Neural progenitor cell (in vitro differentiated cells): ENCODE measurements around the gene DNAJC1. TPM values are rescaled to one million over a fixed set of nuclear protein-coding genes. Genes with fewer than 3 reads are reported as not detected.

Experiments used
- DNase-seq: peaks from one replicate; pipeline ENCODE4 v3.0.0-alpha.2; 2016; ENCODE audit warnings: low spot score
- H2AFZ ChIP-seq: fragments of 200-600 bp; sonication (generic); replicated peaks from 2 replicates; pipeline ENCODE4 v1.6.1; 2016; ENCODE audit warnings: antibody characterized with exemption
- H3F3A ChIP-seq: fragments of 200-600 bp; sonication (generic); 2 replicates; pipeline ENCODE4 v1.6.1; 2016; ENCODE audit warnings: antibody characterized with exemption, low read depth
- H3K27ac ChIP-seq: fragments of 200-600 bp; sonication (generic); 2 replicates; pipeline ENCODE4 v1.5.1; 2016; ENCODE audit warnings: mild to moderate bottlenecking
- H3K27me3 ChIP-seq: fragments of 200-600 bp; sonication (generic); 2 replicates; pipeline ENCODE4 v1.6.1; 2016; ENCODE audit warnings: mild to moderate bottlenecking, moderate library complexity
- H3K36me3 ChIP-seq: fragments of 200-600 bp; sonication (generic); 2 replicates; pipeline ENCODE4 v1.5.1; 2016
- H3K4me1 ChIP-seq: fragments of 200-600 bp; sonication (generic); 2 replicates; pipeline ENCODE4 v1.6.1; 2016; ENCODE audit warnings: mixed run types
- H3K4me2 ChIP-seq: fragments of 200-600 bp; sonication (generic); 2 replicates; pipeline ENCODE4 v1.6.1; 2016
- H3K4me3 ChIP-seq: fragments of 200-600 bp; sonication (generic); 2 replicates; pipeline ENCODE4 v1.5.1; 2016
- H3K79me2 ChIP-seq: fragments of 200-600 bp; sonication (generic); 2 replicates; pipeline ENCODE4 v1.6.1; 2016; ENCODE audit warnings: low read depth
- H3K9ac ChIP-seq: fragments of 200-600 bp; sonication (generic); 2 replicates; pipeline ENCODE4 v1.6.1; 2016
- H3K9me3 ChIP-seq: fragments of 200-600 bp; sonication (generic); 2 replicates; pipeline ENCODE4 v1.5.1; 2016; ENCODE audit warnings: low read depth
- H4K20me1 ChIP-seq: fragments of 200-600 bp; sonication (generic); 2 replicates; pipeline ENCODE4 v1.6.1; 2016; ENCODE audit warnings: low read depth
- H3K27ac Mint-ChIP-seq: 3 replicates; pipeline ENCODE4 v1.8.0; 2021; ENCODE audit warnings: mixed read lengths
- H3K27me3 Mint-ChIP-seq: 2 replicates; pipeline ENCODE4 v1.8.0; 2022; ENCODE audit warnings: low read depth, mild to moderate bottlenecking, inconsistent platforms, moderate library complexity, mixed read lengths; ENCODE audit not compliant: insufficient read depth
- H3K36me3 Mint-ChIP-seq: 3 replicates; pipeline ENCODE4 v1.8.0; 2021; ENCODE audit warnings: mixed read lengths
- H3K4me1 Mint-ChIP-seq: 3 replicates; pipeline ENCODE4 v1.8.0; 2021; ENCODE audit warnings: mixed read lengths
- H3K4me3 Mint-ChIP-seq: 3 replicates; pipeline ENCODE4 v1.8.0; 2021; ENCODE audit warnings: mild to moderate bottlenecking, moderate library complexity, mixed read lengths
- H3K9me3 Mint-ChIP-seq: 3 replicates; pipeline ENCODE4 v1.8.0; 2020; ENCODE audit warnings: mixed read lengths
- EZH2 ChIP-seq: fragments of 200-600 bp; sonication (generic); IDR thresholded peaks from 2 replicates; pipeline ENCODE4 v1.6.1; 2017; ENCODE audit warnings: antibody characterized with exemption, mild to moderate bottlenecking, moderate library complexity
- EZH2phosphoT487 ChIP-seq: fragments of 200-600 bp; sonication (generic); IDR thresholded peaks from 2 replicates; pipeline ENCODE4 v1.6.1; 2017; ENCODE audit warnings: antibody characterized with exemption
- total RNA-seq: library from RNA; depleted of rRNA; stranded (reverse); fragments of >200 nt; gene quantifications from 2 replicates; pipeline ENCODE4 v1.2.3, GENCODE V29; 2015; ENCODE audit warnings: low replicate concordance
- TF ChIP-seq, protein P1 (sequence below): fragments of 200-600 bp; sonication (generic); IDR thresholded peaks from 2 replicates; pipeline ENCODE4 v1.5.1; 2017; ENCODE audit warnings: antibody characterized with exemption, mild to moderate bottlenecking

DNAJC1 gene
- total RNA-seq, 1 donor from 2014 or later, result 55.3 TPM

DNA sequence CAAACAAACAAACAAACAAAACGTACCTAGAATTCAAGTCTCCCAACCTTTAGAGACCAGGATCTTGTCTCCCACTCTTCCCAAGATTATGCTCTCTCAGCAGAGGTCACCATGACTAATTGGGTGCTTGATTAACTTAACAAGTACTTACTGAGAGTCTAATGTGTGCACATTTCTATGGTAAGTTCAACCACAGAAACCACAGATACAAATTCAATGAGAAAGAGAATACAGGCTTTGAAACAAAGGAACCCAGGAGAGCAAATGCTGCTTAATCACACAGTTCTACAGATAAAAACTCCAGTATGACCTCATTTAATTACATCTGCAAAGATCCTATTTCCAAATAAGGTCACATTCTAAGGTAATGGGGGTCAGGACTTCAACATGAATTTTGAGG, 142.8 kb downstream of the DNAJC1 start:
- Mint-ChIP-seq H3K27ac (no peak overlapping the region), H3K4me3 (no peak overlapping the region), H3K9me3 (no peaks in the 10 kb centered on the region), H3K36me3 (peaks cover 15% of the 10 kb centered on the region), H3K27me3 (no peaks in the 10 kb centered on the region), H3K4me1 (no peaks in the 10 kb centered on the region)
- Histone ChIP-seq H3K4me1 (no peaks in the 10 kb centered on the region), H4K20me1 (no peaks in the 10 kb centered on the region), H3F3A (no peaks in the 10 kb centered on the region), H3K9me3 (no peaks in the 10 kb centered on the region), H3K9ac (no peak overlapping the region), H3K4me3 (no peak overlapping the region), H2AFZ (no peak overlapping the region), H3K27me3 (no peaks in the 10 kb centered on the region), H3K4me2 (no peak overlapping the region), H3K79me2 (no peaks in the 10 kb centered on the region), H3K27ac (no peak overlapping the region), H3K36me3 (no peaks in the 10 kb centered on the region)
- TF ChIP-seq, protein P1, sequence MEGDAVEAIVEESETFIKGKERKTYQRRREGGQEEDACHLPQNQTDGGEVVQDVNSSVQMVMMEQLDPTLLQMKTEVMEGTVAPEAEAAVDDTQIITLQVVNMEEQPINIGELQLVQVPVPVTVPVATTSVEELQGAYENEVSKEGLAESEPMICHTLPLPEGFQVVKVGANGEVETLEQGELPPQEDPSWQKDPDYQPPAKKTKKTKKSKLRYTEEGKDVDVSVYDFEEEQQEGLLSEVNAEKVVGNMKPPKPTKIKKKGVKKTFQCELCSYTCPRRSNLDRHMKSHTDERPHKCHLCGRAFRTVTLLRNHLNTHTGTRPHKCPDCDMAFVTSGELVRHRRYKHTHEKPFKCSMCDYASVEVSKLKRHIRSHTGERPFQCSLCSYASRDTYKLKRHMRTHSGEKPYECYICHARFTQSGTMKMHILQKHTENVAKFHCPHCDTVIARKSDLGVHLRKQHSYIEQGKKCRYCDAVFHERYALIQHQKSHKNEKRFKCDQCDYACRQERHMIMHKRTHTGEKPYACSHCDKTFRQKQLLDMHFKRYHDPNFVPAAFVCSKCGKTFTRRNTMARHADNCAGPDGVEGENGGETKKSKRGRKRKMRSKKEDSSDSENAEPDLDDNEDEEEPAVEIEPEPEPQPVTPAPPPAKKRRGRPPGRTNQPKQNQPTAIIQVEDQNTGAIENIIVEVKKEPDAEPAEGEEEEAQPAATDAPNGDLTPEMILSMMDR, result no peak
- TF ChIP-seq EZH2phosphoT487, result no peak
- no peak for DNase-seq

DNA sequence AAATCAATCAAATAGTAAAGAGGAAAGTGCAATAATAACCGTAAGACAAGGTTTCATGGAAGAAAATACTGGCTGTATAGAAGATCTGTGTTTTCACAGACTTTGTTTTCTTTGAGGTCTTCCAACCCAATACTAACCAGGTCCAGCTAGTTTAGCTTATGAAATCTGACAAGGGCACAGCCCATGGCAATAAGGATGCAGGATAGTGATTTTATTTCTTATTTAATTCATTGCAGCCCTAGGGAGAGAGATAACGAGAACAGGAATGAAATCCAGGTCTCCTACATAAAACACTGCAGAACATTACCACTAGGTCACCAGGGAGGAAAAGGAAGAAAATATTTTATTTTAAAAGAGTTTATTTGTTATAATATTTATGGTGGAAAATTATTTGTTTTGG, 145.1 kb downstream of the DNAJC1 start:
- TF ChIP-seq EZH2phosphoT487 (no peak), EZH2 (no peak)
- TF ChIP-seq, protein P1, result no peak

DNA sequence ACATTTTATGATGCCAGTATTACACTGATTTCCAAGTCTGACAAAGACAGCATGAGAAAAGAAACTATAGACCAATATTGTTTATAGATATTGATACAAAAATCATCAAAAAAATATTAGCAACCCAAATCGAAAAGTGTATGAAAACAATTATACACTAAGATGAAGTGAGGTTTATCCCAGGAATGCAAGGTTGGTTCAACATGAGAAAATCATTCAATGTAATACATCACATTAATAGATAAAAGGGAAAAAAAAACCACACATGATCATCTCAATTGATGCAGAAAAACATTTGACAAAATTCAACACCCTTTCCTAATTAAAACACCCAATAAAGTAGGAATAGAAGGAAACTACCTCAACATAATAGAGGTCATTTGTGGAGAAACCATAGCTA, 153.9 kb downstream of the DNAJC1 start:
- peaks cover 45% of the 10 kb centered on the region for H3K9me3 Mint-ChIP-seq
- H3K36me3 Mint-ChIP-seq, result peaks cover 45% of the 10 kb centered on the region

More for the DNA sequence above, 145.1 kb downstream of the DNAJC1 start:
- Histone ChIP-seq H2AFZ (no peak overlapping the region), H3K4me3 (no peak overlapping the region), H4K20me1 (no peaks in the 10 kb centered on the region), H3K27ac (no peak overlapping the region), H3K79me2 (no peaks in the 10 kb centered on the region), H3K9ac (no peak overlapping the region), H3K4me2 (no peak overlapping the region), H3K36me3 (no peaks in the 10 kb centered on the region), H3F3A (no peaks in the 10 kb centered on the region), H3K4me1 (no peaks in the 10 kb centered on the region), H3K27me3 (no peaks in the 10 kb centered on the region), H3K9me3 (no peaks in the 10 kb centered on the region)
- Mint-ChIP-seq H3K27ac (no peak overlapping the region), H3K9me3 (peaks cover 2% of the 10 kb centered on the region), H3K4me1 (no peaks in the 10 kb centered on the region), H3K27me3 (no peaks in the 10 kb centered on the region), H3K4me3 (no peak overlapping the region), H3K36me3 (peaks cover 12% of the 10 kb centered on the region)
- DNase-seq, result no peak

More for the DNA sequence above, 153.9 kb downstream of the DNAJC1 start:
- H3K27ac ChIP-seq, result no peak overlapping the region
- H3K4me2 ChIP-seq, result no peak overlapping the region
- H3K4me3 ChIP-seq, result no peak overlapping the region
- peaks cover 6% of the 10 kb centered on the region for H3K36me3 ChIP-seq
- H3K79me2 ChIP-seq, result no peaks in the 10 kb centered on the region
- no peak overlapping the region for H3K9ac ChIP-seq
- DNase-seq, result no peak
- no peak for TF ChIP-seq EZH2
- TF ChIP-seq, protein P1, result no peak
- no peak for TF ChIP-seq EZH2phosphoT487
- no peaks in the 10 kb centered on the region for H3K4me1 Mint-ChIP-seq
- no peaks in the 10 kb centered on the region for H3F3A ChIP-seq
- no peaks in the 10 kb centered on the region for H3K27me3 ChIP-seq
- H3K4me3 Mint-ChIP-seq, result no peak overlapping the region
- H2AFZ ChIP-seq, result no peak overlapping the region
- H3K27me3 Mint-ChIP-seq, result no peaks in the 10 kb centered on the region
- no peaks in the 10 kb centered on the region for H4K20me1 ChIP-seq
- peaks cover 10% of the 10 kb centered on the region for H3K9me3 ChIP-seq
- no peaks in the 10 kb centered on the region for H3K4me1 ChIP-seq
- H3K27ac Mint-ChIP-seq, result no peak overlapping the region
